ENCODE data around the gene GALNT17. TPM values are rescaled to one million over a fixed set of nuclear protein-coding genes. Genes with fewer than 3 reads are reported as not detected.

GALNT17 gene
- total RNA-seq, 3 donors from 2014 or later: 1.2 to 9.9 (median 3.3) TPM

DNA sequence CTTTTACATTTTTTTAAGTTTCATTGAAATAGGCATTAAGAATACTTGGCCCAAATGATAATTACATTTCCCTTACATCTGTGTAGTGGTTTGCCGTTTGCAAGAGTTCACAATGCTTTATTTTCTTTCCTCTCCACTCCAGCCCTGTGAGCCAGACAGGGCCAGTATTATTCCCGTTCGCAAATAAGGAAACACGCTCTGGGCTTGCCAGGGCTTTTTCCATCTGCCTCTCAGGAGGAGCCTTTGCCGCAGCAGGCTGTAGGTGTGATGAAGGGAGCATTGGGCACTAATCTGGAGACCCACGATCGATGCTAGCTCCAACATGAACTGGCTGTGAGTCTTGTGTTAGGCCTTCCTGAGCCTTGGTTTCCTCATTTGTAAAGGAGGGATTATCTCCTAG lies 154.4 kb downstream of the GALNT17 start:
- TF ChIP-seq POLR2A (IDR thresholded peaks at IDR 0.05): no peak
- H3K27me3 ChIP-seq: no peaks in the 10 kb centered on the region
- H3K9me3 ChIP-seq: no peaks in the 10 kb centered on the region
- no peaks in the 10 kb centered on the region for H3K36me3 ChIP-seq
- no peak for DNase-seq (ENCODE audit: low spot score in 2 of 2)
- no peak overlapping the region for H3K27ac ChIP-seq
- H3K4me3 ChIP-seq: no peak overlapping the region
- no peaks in the 10 kb centered on the region for H3K4me1 ChIP-seq
- intact Hi-C loops (cut with DNase I; ENCODE audit: low total_unique reads): no loop called here

DNA sequence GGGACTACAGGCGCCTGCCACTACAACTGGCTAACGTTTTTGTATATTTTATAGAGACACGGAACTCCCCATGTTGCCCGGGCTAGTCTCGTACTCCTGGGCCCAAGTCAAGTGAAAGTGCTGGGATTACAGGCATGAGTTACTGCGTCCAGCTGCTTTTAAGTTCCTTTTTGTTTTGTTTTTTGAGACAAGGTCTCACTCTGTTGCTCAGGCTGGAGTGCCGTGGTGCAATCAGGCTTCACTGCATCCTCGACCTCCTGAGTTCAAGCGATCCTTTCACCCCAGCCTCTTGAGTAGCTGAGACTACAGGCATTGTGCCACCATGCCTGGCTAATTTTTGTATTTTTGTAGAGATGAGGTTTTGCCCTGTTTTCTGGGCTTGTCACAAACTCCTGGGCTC lies 155.0 kb downstream of the GALNT17 start:
- H3K27ac ChIP-seq: no peak overlapping the region
- TF ChIP-seq POLR2A (IDR thresholded peaks at IDR 0.05) (no peak), POLR2AphosphoS5 (IDR thresholded peaks at IDR 0.05) (no peak)
- TF ChIP-seq, protein P1, sequence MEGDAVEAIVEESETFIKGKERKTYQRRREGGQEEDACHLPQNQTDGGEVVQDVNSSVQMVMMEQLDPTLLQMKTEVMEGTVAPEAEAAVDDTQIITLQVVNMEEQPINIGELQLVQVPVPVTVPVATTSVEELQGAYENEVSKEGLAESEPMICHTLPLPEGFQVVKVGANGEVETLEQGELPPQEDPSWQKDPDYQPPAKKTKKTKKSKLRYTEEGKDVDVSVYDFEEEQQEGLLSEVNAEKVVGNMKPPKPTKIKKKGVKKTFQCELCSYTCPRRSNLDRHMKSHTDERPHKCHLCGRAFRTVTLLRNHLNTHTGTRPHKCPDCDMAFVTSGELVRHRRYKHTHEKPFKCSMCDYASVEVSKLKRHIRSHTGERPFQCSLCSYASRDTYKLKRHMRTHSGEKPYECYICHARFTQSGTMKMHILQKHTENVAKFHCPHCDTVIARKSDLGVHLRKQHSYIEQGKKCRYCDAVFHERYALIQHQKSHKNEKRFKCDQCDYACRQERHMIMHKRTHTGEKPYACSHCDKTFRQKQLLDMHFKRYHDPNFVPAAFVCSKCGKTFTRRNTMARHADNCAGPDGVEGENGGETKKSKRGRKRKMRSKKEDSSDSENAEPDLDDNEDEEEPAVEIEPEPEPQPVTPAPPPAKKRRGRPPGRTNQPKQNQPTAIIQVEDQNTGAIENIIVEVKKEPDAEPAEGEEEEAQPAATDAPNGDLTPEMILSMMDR (IDR thresholded peaks at IDR 0.05): no peak

GRCh38 chr7:71290452-71290851 lies 158.5 kb downstream of the GALNT17 start:
- H3K36me3 ChIP-seq: no peaks in the 10 kb centered on the region

More for the DNA sequence above, 155.0 kb downstream of the GALNT17 start:
- DNase-seq (ENCODE audit: low spot score in 2 of 2): no peak
- Histone ChIP-seq H3K9me3 (no peaks in the 10 kb centered on the region), H3K27me3 (no peaks in the 10 kb centered on the region), H3K4me1 (no peaks in the 10 kb centered on the region), H3K36me3 (no peaks in the 10 kb centered on the region), H3K4me3 (no peak overlapping the region)
- intact Hi-C loops (cut with DNase I; ENCODE audit: low total_unique reads): no loop called here

GRCh38 chr7:71298378-71298777 lies 166.4 kb downstream of the GALNT17 start:
- TF ChIP-seq, protein P1 (IDR thresholded peaks at IDR 0.05): no peak
- no peak for TF ChIP-seq POLR2AphosphoS5 (IDR thresholded peaks at IDR 0.05)
- no peak for TF ChIP-seq POLR2A (IDR thresholded peaks at IDR 0.05)
- H3K4me1 ChIP-seq: no peaks in the 10 kb centered on the region
- no peaks in the 10 kb centered on the region for H3K36me3 ChIP-seq
- no peak overlapping the region for H3K27ac ChIP-seq
- no peaks in the 10 kb centered on the region for H3K9me3 ChIP-seq
- intact Hi-C loops (cut with DNase I; ENCODE audit: low total_unique reads): no loop called here
- no peak overlapping the region for H3K4me3 ChIP-seq
- no peaks in the 10 kb centered on the region for H3K27me3 ChIP-seq
- DNase-seq (ENCODE audit: low spot score in 2 of 2): no peak

More at GRCh38 chr7:71290452-71290851, 158.5 kb downstream of the GALNT17 start:
- H3K4me1 ChIP-seq: no peaks in the 10 kb centered on the region
- no peaks in the 10 kb centered on the region for H3K9me3 ChIP-seq
- H3K27ac ChIP-seq: no peak overlapping the region
- DNase-seq (ENCODE audit: low spot score in 2 of 2): no peak
- no peaks in the 10 kb centered on the region for H3K27me3 ChIP-seq
- TF ChIP-seq POLR2A (IDR thresholded peaks at IDR 0.05): no peak
- TF ChIP-seq POLR2AphosphoS5 (IDR thresholded peaks at IDR 0.05): no peak
- TF ChIP-seq, protein P1 (IDR thresholded peaks at IDR 0.05): no peak
- H3K4me3 ChIP-seq: no peak overlapping the region
- intact Hi-C loops (cut with DNase I; ENCODE audit: low total_unique reads): no loop called here

DNA sequence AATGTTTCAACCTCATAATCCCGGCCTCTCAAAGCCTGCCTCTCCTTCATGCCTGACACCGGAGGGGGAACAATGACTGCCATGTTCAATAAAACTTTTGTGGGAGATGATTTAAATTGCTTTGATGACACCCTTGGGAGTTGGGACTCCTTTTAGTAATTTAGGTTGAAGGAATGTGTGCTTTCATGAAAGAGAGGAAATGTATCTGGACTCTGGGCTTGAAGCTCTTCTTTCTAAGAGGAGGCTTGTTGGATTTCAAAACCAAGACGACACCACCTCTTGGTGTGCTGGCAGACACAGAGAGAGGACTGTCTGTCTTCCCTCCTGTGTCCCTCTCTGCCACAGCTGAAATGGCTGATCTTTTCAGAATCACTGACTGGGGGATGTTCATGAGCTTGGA lies 168.1 kb downstream of the GALNT17 start:
- intact Hi-C loops (cut with DNase I; ENCODE audit: low total_unique reads): no loop called here
- no peaks in the 10 kb centered on the region for H3K27me3 ChIP-seq
- no peak for DNase-seq (ENCODE audit: low spot score in 2 of 2)
- TF ChIP-seq, protein P1 (IDR thresholded peaks at IDR 0.05): no peak
- TF ChIP-seq POLR2AphosphoS5 (IDR thresholded peaks at IDR 0.05) (no peak), POLR2A (IDR thresholded peaks at IDR 0.05) (no peak)
- no peaks in the 10 kb centered on the region for H3K36me3 ChIP-seq
- no peaks in the 10 kb centered on the region for H3K4me1 ChIP-seq
- no peaks in the 10 kb centered on the region for H3K9me3 ChIP-seq
- no peak overlapping the region for H3K4me3 ChIP-seq
- no peak overlapping the region for H3K27ac ChIP-seq

DNA sequence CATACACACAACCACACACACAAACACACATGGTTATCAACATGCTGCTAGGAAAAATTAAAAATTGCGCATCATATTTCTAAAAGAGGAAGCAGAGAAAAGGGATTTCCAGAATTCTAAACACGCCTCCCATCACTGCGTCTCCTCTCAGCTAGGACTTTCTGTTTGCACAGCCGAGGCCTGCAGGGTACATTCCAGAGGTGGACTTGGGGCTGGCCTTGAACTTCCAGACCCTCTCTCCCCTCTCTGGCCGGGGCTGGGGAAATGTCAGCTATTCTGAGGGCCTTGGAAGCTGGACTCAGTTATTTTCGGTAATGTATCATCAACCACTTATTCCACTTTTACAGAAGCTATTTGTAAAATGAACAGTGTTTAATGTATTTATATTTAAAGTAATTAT lies 168.7 kb downstream of the GALNT17 start:
- no peaks in the 10 kb centered on the region for H3K9me3 ChIP-seq
- no peak overlapping the region for H3K4me3 ChIP-seq
- no peaks in the 10 kb centered on the region for H3K4me1 ChIP-seq
- H3K36me3 ChIP-seq: no peaks in the 10 kb centered on the region
- H3K27ac ChIP-seq: no peak overlapping the region
- no peaks in the 10 kb centered on the region for H3K27me3 ChIP-seq
- no peak for DNase-seq (ENCODE audit: low spot score in 2 of 2)
- TF ChIP-seq POLR2A (IDR thresholded peaks at IDR 0.05) (no peak), POLR2AphosphoS5 (IDR thresholded peaks at IDR 0.05) (no peak)
- TF ChIP-seq, protein P1 (IDR thresholded peaks at IDR 0.05): no peak
- intact Hi-C loops (cut with DNase I; ENCODE audit: low total_unique reads): no loop called here

Data from breast epithelium (tissue), 4 donors.